PC-9 (cell line): Measurements from ENCODE around the gene THAP8. TPM values are rescaled to one million over a fixed set of nuclear protein-coding genes. Genes with fewer than 3 reads are reported as not detected.
"Not testable (repeated sequence)": the region's sequence is repeated elsewhere in the genome, so short reads cannot be mapped to it uniquely, and the experiment has no call there.

Experiments
- BruUV-seq: library from RNA; stranded (reverse); fragments of 400-500 nt; replicated peaks from 2 replicates; lab custom pipeline; 2021; lab: Mats Ljungman, UMichigan
- CTCF ChIA-PET: fragments of 300-600 bp; sonication (Branson Sonifier 250); formaldehyde crosslinking; loops from one replicate; lab custom pipeline; 2022; ENCODE audit warnings: antibody characterized with exemption; lab: Charles Lee
- POLR2A ChIA-PET: fragments of 300-600 bp; sonication (Branson Sonifier 250); formaldehyde crosslinking; loops from one replicate; lab custom pipeline; 2022; ENCODE audit warnings: antibody characterized with exemption; ENCODE audit not compliant: unreplicated experiment; lab: Charles Lee
- DNase-seq, 2 experiments: peaks; one replicate each; pipeline versions ENCODE4 v3.0.0 to v3.0.0-alpha.2; 2015 to 2022; ENCODE audit warnings: mixed read lengths in 1 of 2
- H2AFZ ChIP-seq: fragments of 200-600 bp; sonication (generic); 2 replicates; pipeline ENCODE4 v1.8.1; 2017; ENCODE audit warnings: antibody characterized with exemption
- H3F3A ChIP-seq: fragments of 200-600 bp; sonication (generic); 2 replicates; pipeline ENCODE4 v1.8.1; 2017; ENCODE audit warnings: antibody characterized with exemption, mild to moderate bottlenecking, low read depth; ENCODE audit not compliant: insufficient read depth
- H3K27ac ChIP-seq: fragments of 200-600 bp; sonication (generic); 2 replicates; pipeline ENCODE4 v1.6.1; 2016; ENCODE audit warnings: mixed run types
- H3K27me3 ChIP-seq: fragments of 200-600 bp; sonication (generic); 2 replicates; pipeline ENCODE4 v1.6.1; 2016; ENCODE audit warnings: low read depth, mixed run types; ENCODE audit not compliant: insufficient read depth
- H3K36me3 ChIP-seq: fragments of 200-600 bp; sonication (generic); 2 replicates; pipeline ENCODE4 v1.6.1; 2016; ENCODE audit warnings: low read depth, mixed run types
- H3K4me1 ChIP-seq: fragments of 200-600 bp; sonication (generic); replicated peaks from 2 replicates; pipeline ENCODE4 v1.6.1; 2016; ENCODE audit warnings: mixed run types; ENCODE audit not compliant: insufficient read depth
- H3K4me2 ChIP-seq: fragments of 200-600 bp; sonication (generic); 2 replicates; pipeline ENCODE4 v1.6.1; 2017; ENCODE audit warnings: mixed run types
- H3K4me3 ChIP-seq: fragments of 200-600 bp; sonication (generic); 2 replicates; pipeline ENCODE4 v1.6.1; 2016; ENCODE audit warnings: mixed run types
- H3K79me2 ChIP-seq: fragments of 200-600 bp; sonication (generic); 2 replicates; pipeline ENCODE4 v1.6.1; 2017; ENCODE audit warnings: low read depth, mixed run types
- H3K9me2 ChIP-seq: fragments of 200-600 bp; sonication (generic); 2 replicates; pipeline ENCODE4 v1.8.1; 2017; ENCODE audit warnings: mild to moderate bottlenecking; ENCODE audit not compliant: insufficient read depth
- H3K9me3 ChIP-seq: fragments of 200-600 bp; sonication (generic); 2 replicates; pipeline ENCODE4 v1.8.1; 2016; ENCODE audit warnings: low read depth; ENCODE audit not compliant: insufficient read depth
- H4K20me1 ChIP-seq: fragments of 200-600 bp; sonication (generic); 2 replicates; pipeline ENCODE4 v1.8.1; 2017; ENCODE audit not compliant: insufficient read depth
- CTCF ChIP-seq: fragments of 200-600 bp; sonication (generic); conservative IDR thresholded peaks from 2 replicates; pipeline ENCODE4 v1.6.1; 2017; ENCODE audit warnings: mixed run types, antibody characterized with exemption, mild to moderate bottlenecking, moderate library complexity
- EZH2 ChIP-seq: fragments of 200-600 bp; sonication (generic); IDR thresholded peaks from 2 replicates; pipeline ENCODE4 v1.8.0; 2017; ENCODE audit warnings: antibody characterized with exemption, low read depth
- intact Hi-C: fragments of 100-400 bp; cut with micrococcal nuclease; formaldehyde crosslinking; loops from one replicate; pipeline ENCODE4 v1.10.0; 2022; ENCODE audit not compliant: unreplicated experiment
- total RNA-seq: library from RNA; stranded (reverse); gene quantifications from 2 replicates; pipeline ENCODE4 v1.2.3, GENCODE V29; 2021

THAP8 gene
- total RNA-seq, 1 experiment from 2014 or later = 5.2 TPM

GRCh38 chr19:36043952-36044351, 10.1 kb downstream of the THAP8 start:
- no peaks in the 10 kb centered on the region for H3K9me2 ChIP-seq
- no peaks in the 10 kb centered on the region for H3K79me2 ChIP-seq
- no peaks in the 10 kb centered on the region for H3K9me3 ChIP-seq
- no peak for DNase-seq
- no peak overlapping the region for H3K27ac ChIP-seq
- H3K4me2 ChIP-seq = no peak overlapping the region
- no peaks in the 10 kb centered on the region for H3K36me3 ChIP-seq
- TF ChIP-seq CTCF (no peak), EZH2 (no peak)
- no peak overlapping the region for H3K4me3 ChIP-seq
- intact Hi-C loops = no loop called here
- H3K27me3 ChIP-seq = no peaks in the 10 kb centered on the region
- H3K4me1 ChIP-seq = peaks cover 8% of the 10 kb centered on the region
- H2AFZ ChIP-seq = no peak overlapping the region
- peaks cover 9% of the 10 kb centered on the region; the same call in 1 of the 2 replicates for H3F3A ChIP-seq
- ChIA-PET CTCF (interaction anchor here (0.7 kb wide), 1 partner anchor 71 kb away, joined by 3 read pairs; no protein-coding TSS in a partner anchor), POLR2A (no interaction called here)
- H4K20me1 ChIP-seq = no peaks in the 10 kb centered on the region
- BruUV-seq = no TSS peak

- Histone ChIP-seq H3K36me3 (no peaks in the 10 kb centered on the region), H2AFZ (no peak overlapping the region), H3F3A (peaks cover 9% of the 10 kb centered on the region; the same call in 1 of the 2 replicates), H3K9me2 (no peaks in the 10 kb centered on the region), H3K4me3 (no peak overlapping the region), H4K20me1 (no peaks in the 10 kb centered on the region), H3K79me2 (no peaks in the 10 kb centered on the region), H3K9me3 (no peaks in the 10 kb centered on the region), H3K4me2 (no peak overlapping the region), H3K4me1 (peaks cover 8% of the 10 kb centered on the region), H3K27ac (no peak overlapping the region), H3K27me3 (no peaks in the 10 kb centered on the region)
- DNase-seq = peak; percentile 36 to 61
- CTCF ChIA-PET = interaction anchor here (0.6 to 1.0 kb wide), 3 partner anchors 11 to 46 kb away, joined by 3 to 5 read pairs (median 3); partner anchors contain the start of gene SYNE4
- POLR2A ChIA-PET = interaction anchor here (0.6 to 0.7 kb wide), 3 partner anchors 12 to 645 kb away, joined by 4 to 38 read pairs (median 36); no protein-coding TSS in a partner anchor
- no peak for TF ChIP-seq CTCF
- TF ChIP-seq EZH2 = no peak
- intact Hi-C loops = no loop called here
- BruUV-seq = no TSS peak
These were observed 12.3 kb downstream of the THAP8 start for GRCh38 chr19:36041831-36042230.

- H3K27ac ChIP-seq, H3K27me3 ChIP-seq, CTCF ChIA-PET, H4K20me1 ChIP-seq, H3K4me2 ChIP-seq, H3K4me3 ChIP-seq, BruUV-seq, H2AFZ ChIP-seq, DNase-seq, H3K9me2 ChIP-seq, POLR2A ChIA-PET, H3K79me2 ChIP-seq, H3K9me3 ChIP-seq, H3K36me3 ChIP-seq, H3K4me1 ChIP-seq, H3F3A ChIP-seq, intact Hi-C loops: not testable (repeated sequence)
These were observed 13.0 kb downstream of the THAP8 start for GRCh38 chr19:36041092-36041491.

- Histone ChIP-seq H3K4me2 (no peak overlapping the region), H3K4me3 (no peak overlapping the region), H3F3A (peaks cover 9% of the 10 kb centered on the region; the same call in 1 of the 2 replicates), H3K4me1 (peaks cover 8% of the 10 kb centered on the region), H4K20me1 (no peaks in the 10 kb centered on the region), H3K27me3 (no peaks in the 10 kb centered on the region), H3K79me2 (no peaks in the 10 kb centered on the region), H3K9me3 (no peaks in the 10 kb centered on the region), H3K36me3 (no peaks in the 10 kb centered on the region), H3K9me2 (no peaks in the 10 kb centered on the region), H2AFZ (no peak overlapping the region), H3K27ac (no peak overlapping the region)
- BruUV-seq = no TSS peak
- no peak for DNase-seq
- intact Hi-C loops = no loop called here
- no peak for TF ChIP-seq CTCF
- TF ChIP-seq EZH2 = no peak
- CTCF ChIA-PET = no interaction called here
- POLR2A ChIA-PET = no interaction called here
These were observed 13.6 kb downstream of the THAP8 start for GRCh38 chr19:36040495-36040894.
